Liver (tissue), 3 donors: ENCODE measurements around the gene KDELR3.

Experiments
- CTCF ChIP-seq: fragments of 150-350 bp; IDR thresholded peaks from 2 replicates; pipeline ENCODE4 v1.5.1; 2017; ENCODE audit warnings: improper control_type of control experiment, low read depth, low read length; ENCODE audit not compliant: missing input control
- EGR1 ChIP-seq, 2 donors: IDR thresholded peaks; 2 replicates each; pipeline ENCODE4 v1.6.1; 2016 to 2018; ENCODE audit warnings: antibody characterized with exemption in 2 of 2, low read depth in 2 of 2
- HNF4A ChIP-seq, 2 donors: conservative IDR thresholded peaks; 2 replicates each; pipeline ENCODE4 v1.6.1; 2016; ENCODE audit warnings: antibody characterized with exemption in 2 of 2, mild to moderate bottlenecking in 2 of 2
- RAD21 ChIP-seq, 2 donors: IDR thresholded peaks; 2 replicates each; pipeline ENCODE4 v1.6.1; 2016; ENCODE audit warnings: antibody characterized with exemption in 2 of 2, mild to moderate bottlenecking in 2 of 2
- SP1 ChIP-seq: IDR thresholded peaks from 2 replicates; pipeline ENCODE4 v1.6.1; 2018; ENCODE audit warnings: antibody characterized with exemption, mild to moderate bottlenecking
- TAF1 ChIP-seq: conservative IDR thresholded peaks from 2 replicates; pipeline ENCODE4 v1.6.1; 2016; ENCODE audit warnings: antibody characterized with exemption, mild to moderate bottlenecking
- TF ChIP-seq, protein P1 (sequence below): IDR thresholded peaks from 2 replicates; pipeline ENCODE4 v1.6.1; 2016; ENCODE audit warnings: antibody characterized with exemption
- TF ChIP-seq, protein P2 (sequence below): IDR thresholded peaks from 2 replicates; pipeline ENCODE4 v1.6.1; 2016; ENCODE audit warnings: antibody characterized with exemption
- donor health status: healthy.
- donor health status: healthy.

DNA sequence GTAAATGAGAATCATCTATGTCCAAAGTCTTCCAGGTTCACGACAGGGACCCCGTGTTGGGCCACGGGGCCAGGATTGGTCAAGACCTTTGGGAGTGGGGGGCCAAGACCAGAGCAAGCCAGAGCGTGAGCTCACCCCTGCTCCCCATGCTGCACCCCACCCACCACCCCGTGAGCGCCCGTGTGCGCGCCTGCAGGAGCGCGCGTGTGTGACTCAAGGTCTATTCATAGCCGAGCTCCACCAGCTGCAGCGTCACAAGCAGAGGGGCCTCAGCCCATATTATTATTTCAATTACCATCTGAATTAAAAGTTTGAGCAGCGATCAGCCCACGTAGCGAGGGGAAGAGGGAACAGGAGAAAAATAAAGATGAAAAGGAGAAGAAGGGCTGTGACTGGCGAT is 18.1 kb upstream of the KDELR3 start:
- no peak for TF ChIP-seq EGR1 (IDR thresholded peaks at IDR 0.05; ENCODE audit: low read depth in 2 of 2)
- TF ChIP-seq, protein P1, sequence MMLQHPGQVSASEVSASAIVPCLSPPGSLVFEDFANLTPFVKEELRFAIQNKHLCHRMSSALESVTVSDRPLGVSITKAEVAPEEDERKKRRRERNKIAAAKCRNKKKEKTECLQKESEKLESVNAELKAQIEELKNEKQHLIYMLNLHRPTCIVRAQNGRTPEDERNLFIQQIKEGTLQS: no peak
- TF ChIP-seq, protein P2, sequence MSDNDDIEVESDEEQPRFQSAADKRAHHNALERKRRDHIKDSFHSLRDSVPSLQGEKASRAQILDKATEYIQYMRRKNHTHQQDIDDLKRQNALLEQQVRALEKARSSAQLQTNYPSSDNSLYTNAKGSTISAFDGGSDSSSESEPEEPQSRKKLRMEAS: no peak
- no peak for TF ChIP-seq RAD21 (IDR thresholded peaks at IDR 0.05)
- no peak for TF ChIP-seq CTCF
- no peak for TF ChIP-seq TAF1
- no peak for TF ChIP-seq SP1
- no peak for TF ChIP-seq HNF4A (conservative IDR thresholded peaks at IDR 0.05)
